ENCODE data around the gene TULP4.

DNA sequence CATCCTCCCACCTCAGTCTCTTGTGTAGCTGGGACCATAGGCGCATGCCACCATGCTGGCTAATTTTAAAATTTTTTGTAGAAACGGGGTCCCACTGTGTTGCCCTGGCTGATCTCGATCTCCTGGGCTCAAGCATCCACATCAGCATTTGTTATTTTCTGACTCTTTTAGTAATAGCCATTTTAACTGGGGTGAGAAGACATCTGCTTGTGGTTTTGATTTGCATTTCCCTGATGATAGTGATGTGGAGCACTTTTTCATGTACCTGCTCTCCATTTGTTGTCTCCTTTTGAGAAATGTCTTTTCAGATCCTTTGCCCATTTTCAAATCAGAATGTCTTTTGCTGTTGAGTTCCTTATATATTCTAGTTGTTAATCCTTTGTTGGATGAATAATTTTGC is 22.2 kb upstream of the TULP4 start:
- TF ChIP-seq, protein P1, sequence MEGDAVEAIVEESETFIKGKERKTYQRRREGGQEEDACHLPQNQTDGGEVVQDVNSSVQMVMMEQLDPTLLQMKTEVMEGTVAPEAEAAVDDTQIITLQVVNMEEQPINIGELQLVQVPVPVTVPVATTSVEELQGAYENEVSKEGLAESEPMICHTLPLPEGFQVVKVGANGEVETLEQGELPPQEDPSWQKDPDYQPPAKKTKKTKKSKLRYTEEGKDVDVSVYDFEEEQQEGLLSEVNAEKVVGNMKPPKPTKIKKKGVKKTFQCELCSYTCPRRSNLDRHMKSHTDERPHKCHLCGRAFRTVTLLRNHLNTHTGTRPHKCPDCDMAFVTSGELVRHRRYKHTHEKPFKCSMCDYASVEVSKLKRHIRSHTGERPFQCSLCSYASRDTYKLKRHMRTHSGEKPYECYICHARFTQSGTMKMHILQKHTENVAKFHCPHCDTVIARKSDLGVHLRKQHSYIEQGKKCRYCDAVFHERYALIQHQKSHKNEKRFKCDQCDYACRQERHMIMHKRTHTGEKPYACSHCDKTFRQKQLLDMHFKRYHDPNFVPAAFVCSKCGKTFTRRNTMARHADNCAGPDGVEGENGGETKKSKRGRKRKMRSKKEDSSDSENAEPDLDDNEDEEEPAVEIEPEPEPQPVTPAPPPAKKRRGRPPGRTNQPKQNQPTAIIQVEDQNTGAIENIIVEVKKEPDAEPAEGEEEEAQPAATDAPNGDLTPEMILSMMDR (IDR thresholded peaks at IDR 0.05 in 8 of 11, conservative IDR thresholded peaks at IDR 0.05 in 3 of 11): no peak
- no peak for TF ChIP-seq POLR2AphosphoS5 (IDR thresholded peaks at IDR 0.05)
